ENCODE measurements around the gene BRPF3.
"Not testable (repeated sequence)": the region's sequence is repeated elsewhere in the genome, so short reads cannot be mapped to it uniquely, and the experiment has no call there.

The BRPF3 gene

DNA sequence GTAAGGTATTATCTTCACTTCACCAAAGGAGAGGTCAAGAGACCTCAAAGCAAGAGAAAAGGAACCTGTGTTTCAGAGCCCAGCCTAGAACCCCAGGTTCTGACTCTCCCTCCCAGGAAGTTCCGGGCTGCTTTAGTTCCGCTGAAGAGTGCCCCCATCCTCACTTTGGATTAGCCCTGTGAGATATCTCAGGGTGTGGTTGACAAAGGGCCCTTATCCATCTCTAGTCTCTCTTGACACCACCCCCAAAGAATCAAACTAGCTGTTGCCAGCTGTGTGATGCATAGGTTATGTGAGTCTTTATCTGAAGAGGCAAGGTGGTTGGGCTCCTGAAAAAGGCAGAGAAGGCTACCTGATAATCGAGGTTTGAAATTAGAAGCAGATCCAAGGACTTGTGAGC is 20.6 kb downstream of the BRPF3 start:
- in situ Hi-C loops (cut with HindIII; ENCODE audit: low sequenced_read_pairs): no loop called here
- DNase-seq (ENCODE audit: low read depth): no peak
- TF ChIP-seq, protein P1, sequence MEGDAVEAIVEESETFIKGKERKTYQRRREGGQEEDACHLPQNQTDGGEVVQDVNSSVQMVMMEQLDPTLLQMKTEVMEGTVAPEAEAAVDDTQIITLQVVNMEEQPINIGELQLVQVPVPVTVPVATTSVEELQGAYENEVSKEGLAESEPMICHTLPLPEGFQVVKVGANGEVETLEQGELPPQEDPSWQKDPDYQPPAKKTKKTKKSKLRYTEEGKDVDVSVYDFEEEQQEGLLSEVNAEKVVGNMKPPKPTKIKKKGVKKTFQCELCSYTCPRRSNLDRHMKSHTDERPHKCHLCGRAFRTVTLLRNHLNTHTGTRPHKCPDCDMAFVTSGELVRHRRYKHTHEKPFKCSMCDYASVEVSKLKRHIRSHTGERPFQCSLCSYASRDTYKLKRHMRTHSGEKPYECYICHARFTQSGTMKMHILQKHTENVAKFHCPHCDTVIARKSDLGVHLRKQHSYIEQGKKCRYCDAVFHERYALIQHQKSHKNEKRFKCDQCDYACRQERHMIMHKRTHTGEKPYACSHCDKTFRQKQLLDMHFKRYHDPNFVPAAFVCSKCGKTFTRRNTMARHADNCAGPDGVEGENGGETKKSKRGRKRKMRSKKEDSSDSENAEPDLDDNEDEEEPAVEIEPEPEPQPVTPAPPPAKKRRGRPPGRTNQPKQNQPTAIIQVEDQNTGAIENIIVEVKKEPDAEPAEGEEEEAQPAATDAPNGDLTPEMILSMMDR (IDR thresholded peaks at IDR 0.05; ENCODE audit: low read depth, low read length, missing control alignments): no peak

DNA sequence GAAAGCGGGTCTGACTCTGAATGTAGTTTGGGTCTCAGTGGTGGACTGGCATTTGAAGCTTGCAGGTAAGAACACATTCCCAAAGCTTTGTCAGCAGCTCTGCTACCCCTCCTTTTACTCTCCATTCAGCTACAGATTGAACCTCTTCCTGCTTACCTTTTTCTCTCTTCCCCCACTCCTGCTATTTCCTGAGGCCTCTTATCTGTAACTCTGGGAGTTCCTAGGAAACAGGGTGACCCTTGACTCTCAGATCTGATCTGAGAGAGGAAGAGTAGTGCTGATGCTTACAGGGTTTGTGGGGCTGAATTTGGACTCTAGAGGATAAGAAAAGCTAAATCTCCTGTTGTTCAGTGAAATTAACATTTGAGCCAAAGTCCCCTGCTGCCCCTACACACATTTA is 21.4 kb downstream of the BRPF3 start:
- H3K4me3 ChIP-seq (ENCODE audit: low read depth, low read length): no peak overlapping the region
- no peak for DNase-seq (ENCODE audit: low read depth)

More for the DNA sequence above, 20.6 kb downstream of the BRPF3 start:
- no peak overlapping the region for H3K4me3 ChIP-seq (ENCODE audit: low read depth, low read length)

DNA sequence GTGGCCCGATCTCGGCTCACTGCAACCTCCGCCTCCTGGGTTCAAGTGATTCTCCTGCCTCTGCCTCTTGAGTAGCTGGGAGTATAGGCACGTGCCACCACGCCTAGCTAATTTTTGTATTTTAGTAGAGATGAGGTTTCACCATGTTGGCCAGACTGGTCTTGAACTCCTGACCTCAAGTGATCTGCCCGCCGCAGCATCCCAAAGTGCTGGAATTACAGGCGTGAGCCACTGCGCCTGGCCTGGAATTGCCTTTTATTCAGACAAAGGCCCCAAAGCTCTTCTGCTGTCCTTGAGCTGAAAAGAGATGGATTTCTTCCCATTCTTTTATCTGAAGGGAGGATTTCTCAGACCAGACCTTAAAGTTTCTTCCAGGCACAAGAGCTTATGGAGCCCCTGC is 22.0 kb downstream of the BRPF3 start:
- DNase-seq (ENCODE audit: low read depth); in situ Hi-C loops (cut with HindIII; ENCODE audit: low sequenced_read_pairs); H3K4me3 ChIP-seq (ENCODE audit: low read depth, low read length): not testable (repeated sequence)

More for the DNA sequence above, 21.4 kb downstream of the BRPF3 start:
- TF ChIP-seq, protein P1 (IDR thresholded peaks at IDR 0.05; ENCODE audit: low read depth, low read length, missing control alignments): no peak
- in situ Hi-C loops (cut with HindIII; ENCODE audit: low sequenced_read_pairs): no loop called here

DNA sequence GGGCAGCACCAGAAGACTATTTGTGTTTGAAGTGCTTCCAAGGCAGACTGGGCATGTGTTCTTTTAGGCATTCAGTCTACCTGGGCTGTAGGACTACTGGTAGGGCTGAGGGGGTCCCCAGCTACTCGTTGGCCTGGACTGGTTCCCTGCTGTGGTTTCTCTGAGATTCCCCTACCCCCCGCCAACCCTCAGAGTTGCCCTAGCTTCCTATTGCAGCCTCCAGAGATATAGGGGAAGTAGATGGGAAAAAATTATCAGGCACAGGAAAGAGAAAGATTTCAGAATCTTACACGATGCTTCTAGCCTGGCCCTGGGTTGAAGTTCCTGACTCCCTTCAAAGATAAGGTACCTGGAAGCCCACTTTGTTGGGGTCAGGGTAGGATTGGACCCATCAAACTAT is 22.5 kb downstream of the BRPF3 start:
- H3K4me3 ChIP-seq (ENCODE audit: low read depth, low read length): no peak overlapping the region
- in situ Hi-C loops (cut with HindIII; ENCODE audit: low sequenced_read_pairs): no loop called here
- TF ChIP-seq, protein P1 (IDR thresholded peaks at IDR 0.05; ENCODE audit: low read depth, low read length, missing control alignments): no peak
- no peak for DNase-seq (ENCODE audit: low read depth)

DNA sequence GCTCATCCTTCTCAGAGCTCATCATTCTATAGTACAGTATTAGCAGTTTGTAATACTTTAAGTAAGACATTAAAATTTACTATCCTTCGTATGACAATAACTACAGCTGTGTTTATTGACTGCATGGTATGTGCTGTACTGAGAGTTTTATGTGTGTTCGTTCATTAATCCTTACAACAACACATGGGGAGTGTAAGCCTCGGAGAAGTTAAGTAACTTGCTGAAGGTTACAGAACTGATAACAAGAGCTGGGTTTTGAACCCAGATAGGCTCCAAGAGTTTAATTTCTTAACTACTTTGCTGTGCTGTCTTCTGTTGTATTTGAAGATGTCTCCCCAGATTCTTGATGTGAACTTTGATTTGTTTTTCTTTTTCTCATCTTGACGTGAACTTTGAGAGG is 23.7 kb downstream of the BRPF3 start:
- no peak overlapping the region for H3K4me3 ChIP-seq (ENCODE audit: low read depth, low read length)
- in situ Hi-C loops (cut with HindIII; ENCODE audit: low sequenced_read_pairs): no loop called here
- no peak for DNase-seq (ENCODE audit: low read depth)
- TF ChIP-seq, protein P1 (IDR thresholded peaks at IDR 0.05; ENCODE audit: low read depth, low read length, missing control alignments): no peak

DNA sequence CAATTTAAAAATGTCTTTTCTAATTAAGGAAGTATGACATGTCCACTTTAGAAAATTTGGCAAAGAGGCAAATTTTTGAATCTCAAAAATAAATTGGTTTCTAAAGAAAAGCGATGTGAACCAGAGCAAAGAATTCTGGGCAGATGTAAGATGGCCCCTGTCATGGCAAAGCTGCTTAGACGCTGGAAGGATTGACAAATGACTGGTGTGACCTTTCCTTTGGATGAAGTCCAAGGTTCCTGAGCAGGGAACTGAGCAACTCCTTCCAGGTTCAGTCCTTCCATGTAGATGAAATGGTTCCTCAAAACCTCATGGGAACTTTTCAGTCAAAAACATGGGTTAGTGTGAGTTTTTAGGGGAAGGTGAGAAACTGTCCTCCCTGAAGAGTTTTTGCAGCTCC is 25.1 kb downstream of the BRPF3 start:
- DNase-seq (ENCODE audit: low read depth): no peak
- TF ChIP-seq, protein P1 (IDR thresholded peaks at IDR 0.05; ENCODE audit: low read depth, low read length, missing control alignments): no peak
- in situ Hi-C loops (cut with HindIII; ENCODE audit: low sequenced_read_pairs): no loop called here
- no peak overlapping the region for H3K4me3 ChIP-seq (ENCODE audit: low read depth, low read length)

DNA sequence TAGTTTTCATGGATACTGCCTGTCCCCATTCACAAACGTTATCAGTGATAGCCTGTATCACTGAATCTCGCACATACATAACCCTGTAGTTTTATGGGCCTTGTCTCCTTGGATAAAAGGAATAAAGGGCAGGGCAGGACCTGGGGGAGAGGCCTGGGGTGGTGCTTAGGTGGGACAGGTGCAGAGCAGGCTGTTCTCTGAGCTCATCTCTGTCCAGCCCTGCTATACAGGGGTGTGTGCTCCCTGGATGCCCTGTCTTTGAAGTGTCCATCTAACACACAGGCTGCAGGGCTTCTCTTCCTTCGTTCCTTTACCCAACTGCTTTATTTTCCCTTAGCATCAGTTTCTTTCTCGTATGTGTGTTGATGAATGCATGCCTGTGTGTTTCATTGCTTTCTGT is 26.4 kb downstream of the BRPF3 start:
- TF ChIP-seq, protein P1 (IDR thresholded peaks at IDR 0.05; ENCODE audit: low read depth, low read length, missing control alignments): no peak
- in situ Hi-C loops (cut with HindIII; ENCODE audit: low sequenced_read_pairs): no loop called here
- no peak for DNase-seq (ENCODE audit: low read depth)
- H3K4me3 ChIP-seq (ENCODE audit: low read depth, low read length): no peak overlapping the region
